CD4-positive, alpha-beta T cell treated with Interleukin-6 at 100 ng/mL for 8 hours (primary cell): ENCODE results near the gene NACA2.

Experiments
- DNase-seq: peaks from one replicate; pipeline ENCODE4 v3.0.0-alpha.2; 2020; ENCODE audit warnings: mixed read lengths, low spot score

The NACA2 gene

GRCh38 chr17:61545335-61545938, 45.6 kb downstream of the NACA2 start:
- no peak for DNase-seq

GRCh38 chr17:61543786-61544415, 47.1 kb downstream of the NACA2 start:
- DNase-seq: no peak

- DNase-seq: no peak
These were observed 49.0 kb downstream of the NACA2 start for GRCh38 chr17:61542027-61542426.

GRCh38 chr17:61540874-61541273, 50.1 kb downstream of the NACA2 start:
- no peak for DNase-seq
